ENCODE measurements around the gene HAUS3. TPM values are rescaled to one million over a fixed set of nuclear protein-coding genes. Genes with fewer than 3 reads are reported as not detected.

HAUS3 gene
- total and polyA plus RNA-seq, 2 of the 13 experiments (the other 11 are each of a cell fraction or from before 2014, with no cell fraction given), result 3.9 to 12.6 TPM

DNA sequence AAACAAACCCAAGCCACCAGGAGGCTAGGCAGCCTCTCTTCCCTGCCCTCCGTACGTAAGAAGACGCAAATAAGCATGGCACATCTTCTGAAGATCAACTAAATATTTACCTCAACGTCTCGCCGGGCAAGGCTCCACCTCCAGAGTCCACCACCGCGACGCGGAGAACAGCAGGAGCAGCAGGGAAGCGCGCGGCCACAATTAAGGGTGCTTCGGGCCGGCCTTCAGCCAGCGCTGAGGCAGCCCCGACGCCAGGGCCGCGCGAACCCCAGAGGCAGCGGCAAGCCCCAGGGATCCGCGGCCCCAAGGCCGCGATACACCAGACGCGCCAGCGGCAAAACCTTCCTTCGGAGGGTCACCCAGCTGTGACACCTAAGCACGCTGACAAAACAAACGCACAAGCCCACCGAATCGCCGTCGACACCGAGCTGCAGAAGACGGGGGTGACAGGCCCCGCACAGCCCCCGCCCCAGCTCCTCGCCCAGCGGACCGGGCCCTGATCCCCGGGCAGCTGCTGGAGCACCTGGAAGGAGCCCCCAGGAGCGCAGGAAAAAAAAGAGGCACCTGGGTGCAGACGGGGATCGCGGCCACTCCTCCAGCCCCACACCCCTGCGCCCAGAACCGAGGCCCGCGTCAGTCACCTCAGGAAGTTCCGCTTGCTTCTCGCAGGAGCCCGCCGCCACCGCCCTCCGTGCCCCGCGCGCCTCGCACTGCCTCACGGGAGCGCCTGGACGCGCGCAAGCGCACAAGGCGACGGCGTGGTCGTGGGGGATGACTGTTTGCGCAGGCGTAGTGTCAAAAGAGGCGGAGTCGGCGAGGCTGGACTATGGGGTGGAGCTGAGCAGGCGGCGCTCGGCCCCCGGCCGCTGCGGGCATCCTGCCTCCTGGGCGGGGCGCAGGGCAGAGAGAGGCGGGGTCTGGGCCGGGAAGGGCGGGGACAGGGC lies at the start of gene HAUS3, which contains the start of gene POLN (continued):
- TF ChIP-seq ZNF660 (CRISPR knock-in tag; IDR thresholded peaks at IDR 0.05; ENCODE audit: borderline replicate concordance, low read depth) (no peak), ZNF644 (CRISPR knock-in tag; IDR thresholded peaks at IDR 0.05; ENCODE audit: low read depth) (no peak), BCL6 (CRISPR knock-in tag; IDR thresholded peaks at IDR 0.05) (0 out of 2 replicates have a peak, but pooled peaks have one; percentile 13), CBX2 (IDR thresholded peaks at IDR 0.05; ENCODE audit: low read depth, low read length) (no peak), CBX2 (CRISPR knock-in tag; IDR thresholded peaks at IDR 0.05; ENCODE audit: low read depth) (no peak), ATF7-NPFF (CRISPR knock-in tag; IDR thresholded peaks at IDR 0.05; ENCODE audit: low read depth) (peak; percentile 85), JUND (CRISPR knock-in tag; IDR thresholded peaks at IDR 0.05) (no peak), ZNF782 (CRISPR knock-in tag; IDR thresholded peaks at IDR 0.05; ENCODE audit: borderline replicate concordance) (peak; percentile 69), ZNF768 (CRISPR knock-in tag; IDR thresholded peaks at IDR 0.05) (0 out of 2 replicates have a peak, but pooled peaks have one; percentile 54), MEIS1 (CRISPR knock-in tag; IDR thresholded peaks at IDR 0.05; ENCODE audit: borderline replicate concordance) (peak; percentile 78; the same call in 1 of the 2 replicates), ZNF510 (CRISPR knock-in tag; IDR thresholded peaks at IDR 0.05; ENCODE audit: low read depth) (no peak), SCMH1 (CRISPR knock-in tag; IDR thresholded peaks at IDR 0.05; ENCODE audit: borderline replicate concordance) (no peak), ZBTB8A (CRISPR knock-in tag; IDR thresholded peaks at IDR 0.05; ENCODE audit: borderline replicate concordance, low read depth) (no peak), SNAI1 (CRISPR knock-in tag; IDR thresholded peaks at IDR 0.05; ENCODE audit: borderline replicate concordance) (0 out of 2 replicates have a peak, but pooled peaks have one; percentile 27)
- TF ChIP-seq, protein P1, sequence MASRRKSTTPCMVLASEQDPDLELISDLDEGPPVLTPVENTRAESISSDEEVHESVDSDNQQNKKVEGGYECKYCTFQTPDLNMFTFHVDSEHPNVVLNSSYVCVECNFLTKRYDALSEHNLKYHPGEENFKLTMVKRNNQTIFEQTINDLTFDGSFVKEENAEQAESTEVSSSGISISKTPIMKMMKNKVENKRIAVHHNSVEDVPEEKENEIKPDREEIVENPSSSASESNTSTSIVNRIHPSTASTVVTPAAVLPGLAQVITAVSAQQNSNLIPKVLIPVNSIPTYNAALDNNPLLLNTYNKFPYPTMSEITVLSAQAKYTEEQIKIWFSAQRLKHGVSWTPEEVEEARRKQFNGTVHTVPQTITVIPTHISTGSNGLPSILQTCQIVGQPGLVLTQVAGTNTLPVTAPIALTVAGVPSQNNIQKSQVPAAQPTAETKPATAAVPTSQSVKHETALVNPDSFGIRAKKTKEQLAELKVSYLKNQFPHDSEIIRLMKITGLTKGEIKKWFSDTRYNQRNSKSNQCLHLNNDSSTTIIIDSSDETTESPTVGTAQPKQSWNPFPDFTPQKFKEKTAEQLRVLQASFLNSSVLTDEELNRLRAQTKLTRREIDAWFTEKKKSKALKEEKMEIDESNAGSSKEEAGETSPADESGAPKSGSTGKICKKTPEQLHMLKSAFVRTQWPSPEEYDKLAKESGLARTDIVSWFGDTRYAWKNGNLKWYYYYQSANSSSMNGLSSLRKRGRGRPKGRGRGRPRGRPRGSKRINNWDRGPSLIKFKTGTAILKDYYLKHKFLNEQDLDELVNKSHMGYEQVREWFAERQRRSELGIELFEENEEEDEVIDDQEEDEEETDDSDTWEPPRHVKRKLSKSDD (CRISPR knock-in tag; IDR thresholded peaks at IDR 0.05; ENCODE audit: low read depth), result no peak
- TF ChIP-seq, protein P2, sequence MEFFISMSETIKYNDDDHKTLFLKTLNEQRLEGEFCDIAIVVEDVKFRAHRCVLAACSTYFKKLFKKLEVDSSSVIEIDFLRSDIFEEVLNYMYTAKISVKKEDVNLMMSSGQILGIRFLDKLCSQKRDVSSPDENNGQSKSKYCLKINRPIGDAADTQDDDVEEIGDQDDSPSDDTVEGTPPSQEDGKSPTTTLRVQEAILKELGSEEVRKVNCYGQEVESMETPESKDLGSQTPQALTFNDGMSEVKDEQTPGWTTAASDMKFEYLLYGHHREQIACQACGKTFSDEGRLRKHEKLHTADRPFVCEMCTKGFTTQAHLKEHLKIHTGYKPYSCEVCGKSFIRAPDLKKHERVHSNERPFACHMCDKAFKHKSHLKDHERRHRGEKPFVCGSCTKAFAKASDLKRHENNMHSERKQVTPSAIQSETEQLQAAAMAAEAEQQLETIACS (CRISPR knock-in tag; IDR thresholded peaks at IDR 0.05), result 0 out of 2 replicates have a peak, but pooled peaks have one; percentile 2
- TF ChIP-seq, protein P3, sequence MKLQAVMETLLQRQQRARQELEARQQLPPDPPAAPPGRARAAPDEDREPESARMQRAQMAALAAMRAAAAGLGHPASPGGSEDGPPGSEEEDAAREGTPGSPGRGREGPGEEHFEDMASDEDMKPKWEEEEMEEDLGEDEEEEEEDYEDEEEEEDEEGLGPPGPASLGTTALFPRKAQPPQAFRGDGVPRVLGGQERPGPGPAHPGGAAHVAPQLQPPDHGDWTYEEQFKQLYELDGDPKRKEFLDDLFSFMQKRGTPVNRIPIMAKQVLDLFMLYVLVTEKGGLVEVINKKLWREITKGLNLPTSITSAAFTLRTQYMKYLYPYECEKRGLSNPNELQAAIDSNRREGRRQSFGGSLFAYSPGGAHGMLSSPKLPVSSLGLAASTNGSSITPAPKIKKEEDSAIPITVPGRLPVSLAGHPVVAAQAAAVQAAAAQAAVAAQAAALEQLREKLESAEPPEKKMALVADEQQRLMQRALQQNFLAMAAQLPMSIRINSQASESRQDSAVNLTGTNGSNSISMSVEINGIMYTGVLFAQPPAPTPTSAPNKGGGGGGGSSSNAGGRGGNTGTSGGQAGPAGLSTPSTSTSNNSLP (IDR thresholded peaks at IDR 0.05; ENCODE audit: low read depth, low read length), result no peak
- TF ChIP-seq, protein P4, sequence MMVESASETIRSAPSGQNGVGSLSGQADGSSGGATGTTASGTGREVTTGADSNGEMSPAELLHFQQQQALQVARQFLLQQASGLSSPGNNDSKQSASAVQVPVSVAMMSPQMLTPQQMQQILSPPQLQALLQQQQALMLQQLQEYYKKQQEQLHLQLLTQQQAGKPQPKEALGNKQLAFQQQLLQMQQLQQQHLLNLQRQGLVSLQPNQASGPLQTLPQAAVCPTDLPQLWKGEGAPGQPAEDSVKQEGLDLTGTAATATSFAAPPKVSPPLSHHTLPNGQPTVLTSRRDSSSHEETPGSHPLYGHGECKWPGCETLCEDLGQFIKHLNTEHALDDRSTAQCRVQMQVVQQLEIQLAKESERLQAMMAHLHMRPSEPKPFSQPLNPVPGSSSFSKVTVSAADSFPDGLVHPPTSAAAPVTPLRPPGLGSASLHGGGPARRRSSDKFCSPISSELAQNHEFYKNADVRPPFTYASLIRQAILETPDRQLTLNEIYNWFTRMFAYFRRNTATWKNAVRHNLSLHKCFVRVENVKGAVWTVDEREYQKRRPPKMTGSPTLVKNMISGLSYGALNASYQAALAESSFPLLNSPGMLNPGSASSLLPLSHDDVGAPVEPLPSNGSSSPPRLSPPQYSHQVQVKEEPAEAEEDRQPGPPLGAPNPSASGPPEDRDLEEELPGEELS (CRISPR knock-in tag; IDR thresholded peaks at IDR 0.05), result 0 out of 2 replicates have a peak, but pooled peaks have one; percentile 12
- TF ChIP-seq, protein P5, sequence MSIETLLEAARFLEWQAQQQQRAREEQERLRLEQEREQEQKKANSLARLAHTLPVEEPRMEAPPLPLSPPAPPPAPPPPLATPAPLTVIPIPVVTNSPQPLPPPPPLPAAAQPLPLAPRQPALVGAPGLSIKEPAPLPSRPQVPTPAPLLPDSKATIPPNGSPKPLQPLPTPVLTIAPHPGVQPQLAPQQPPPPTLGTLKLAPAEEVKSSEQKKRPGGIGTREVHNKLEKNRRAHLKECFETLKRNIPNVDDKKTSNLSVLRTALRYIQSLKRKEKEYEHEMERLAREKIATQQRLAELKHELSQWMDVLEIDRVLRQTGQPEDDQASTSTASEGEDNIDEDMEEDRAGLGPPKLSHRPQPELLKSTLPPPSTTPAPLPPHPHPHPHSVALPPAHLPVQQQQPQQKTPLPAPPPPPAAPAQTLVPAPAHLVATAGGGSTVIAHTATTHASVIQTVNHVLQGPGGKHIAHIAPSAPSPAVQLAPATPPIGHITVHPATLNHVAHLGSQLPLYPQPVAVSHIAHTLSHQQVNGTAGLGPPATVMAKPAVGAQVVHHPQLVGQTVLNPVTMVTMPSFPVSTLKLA (IDR thresholded peaks at IDR 0.05), result peak; percentile 62

Data from HepG2 (cell line).